Loucy (cell line): ENCODE data around the gene ZNF32.

Experiments used
- H2AFZ ChIP-seq: fragments of 200-600 bp; sonication (generic); 2 replicates; pipeline ENCODE4 v1.6.0; 2016; ENCODE audit warnings: antibody characterized with exemption, mild to moderate bottlenecking, low read length, moderate library complexity
- H3F3A ChIP-seq: fragments of 200-600 bp; 2 replicates; pipeline ENCODE4 v1.6.0; 2016; ENCODE audit warnings: antibody characterized with exemption, low read depth, mild to moderate bottlenecking
- H3K27me3 ChIP-seq: fragments of 200-600 bp; sonication (generic); 2 replicates; pipeline ENCODE4 v1.6.1; 2014; ENCODE audit warnings: low read length, mild to moderate bottlenecking; ENCODE audit not compliant: insufficient read depth, poor library complexity, severe bottlenecking
- H3K36me3 ChIP-seq: fragments of 200-600 bp; sonication (generic); 2 replicates; pipeline ENCODE4 v1.6.1; 2016; ENCODE audit warnings: low read length; ENCODE audit not compliant: insufficient read depth
- H3K4me1 ChIP-seq: fragments of 200-600 bp; sonication (generic); 2 replicates; pipeline ENCODE4 v1.5.1; 2014; ENCODE audit warnings: low read length, mild to moderate bottlenecking; ENCODE audit not compliant: insufficient read depth, poor library complexity, severe bottlenecking
- H3K4me2 ChIP-seq: fragments of 200-600 bp; sonication (generic); 2 replicates; pipeline ENCODE4 v1.6.0; 2014; ENCODE audit warnings: antibody characterized with exemption, low read length, low read depth, mild to moderate bottlenecking; ENCODE audit not compliant: poor library complexity, severe bottlenecking
- H3K4me3 ChIP-seq: fragments of 200-600 bp; sonication (generic); 2 replicates; pipeline ENCODE4 v1.5.1; 2014; ENCODE audit warnings: low read length, mild to moderate bottlenecking, mixed read lengths; ENCODE audit not compliant: poor library complexity, severe bottlenecking
- H3K79me2 ChIP-seq: fragments of 200-600 bp; sonication (generic); 2 replicates; pipeline ENCODE4 v1.6.1; 2014; ENCODE audit warnings: low read length; ENCODE audit not compliant: insufficient read depth
- H3K9ac ChIP-seq: fragments of 200-600 bp; sonication (generic); 2 replicates; pipeline ENCODE4 v1.6.0; 2014; ENCODE audit warnings: mild to moderate bottlenecking, low read depth, low read length, moderate library complexity; ENCODE audit not compliant: poor library complexity, severe bottlenecking
- H3K9me2 ChIP-seq: fragments of 200-600 bp; sonication (generic); replicated peaks from 2 replicates; pipeline ENCODE4 v1.6.1; 2016; ENCODE audit warnings: low read depth, low read length, mixed read lengths
- H3K9me3 ChIP-seq: fragments of 200-600 bp; sonication (generic); 2 replicates; pipeline ENCODE4 v1.6.1; 2014; ENCODE audit warnings: mild to moderate bottlenecking, antibody characterized with exemption, low read length, low read depth; ENCODE audit not compliant: insufficient read depth
- H4K20me1 ChIP-seq: fragments of 200-600 bp; sonication (generic); 2 replicates; pipeline ENCODE4 v1.6.0; 2014; ENCODE audit warnings: antibody characterized with exemption, low read length, mild to moderate bottlenecking; ENCODE audit not compliant: insufficient read depth, poor library complexity, severe bottlenecking
- CTCF ChIP-seq: fragments of 200-600 bp; sonication (generic); conservative IDR thresholded peaks from 2 replicates; pipeline ENCODE4 v1.5.1; 2014; ENCODE audit warnings: mild to moderate bottlenecking, antibody characterized with exemption, low read length
- EZH2phosphoT487 ChIP-seq: fragments of 200-600 bp; IDR thresholded peaks from 2 replicates; pipeline ENCODE4 v1.6.1; 2018; ENCODE audit warnings: antibody characterized with exemption, mild to moderate bottlenecking, moderate library complexity, borderline replicate concordance

The ZNF32 gene

GRCh38 chr10:43688348-43688892 lies 39.7 kb upstream of the ZNF32 start:
- Histone ChIP-seq H3K9me2 (no peaks in the 10 kb centered on the region), H3K9ac (no peak overlapping the region), H3F3A (no peaks in the 10 kb centered on the region), H4K20me1 (no peaks in the 10 kb centered on the region), H3K36me3 (no peaks in the 10 kb centered on the region), H3K79me2 (no peaks in the 10 kb centered on the region), H3K4me1 (no peaks in the 10 kb centered on the region), H3K4me3 (no peak overlapping the region), H2AFZ (no peak overlapping the region), H3K9me3 (no peaks in the 10 kb centered on the region), H3K27me3 (no peaks in the 10 kb centered on the region), H3K4me2 (no peak overlapping the region)
- TF ChIP-seq EZH2phosphoT487 (no peak), CTCF (no peak)

- H3K4me2 ChIP-seq: no peak overlapping the region
- H3K36me3 ChIP-seq: no peaks in the 10 kb centered on the region
- no peak overlapping the region for H3K9ac ChIP-seq
- H3F3A ChIP-seq: no peaks in the 10 kb centered on the region
- no peaks in the 10 kb centered on the region for H3K9me2 ChIP-seq
- no peaks in the 10 kb centered on the region for H3K4me1 ChIP-seq
- H4K20me1 ChIP-seq: no peaks in the 10 kb centered on the region
- H2AFZ ChIP-seq: no peak overlapping the region
- no peaks in the 10 kb centered on the region for H3K79me2 ChIP-seq
- no peaks in the 10 kb centered on the region for H3K27me3 ChIP-seq
- no peak overlapping the region for H3K4me3 ChIP-seq
- TF ChIP-seq EZH2phosphoT487 (no peak), CTCF (no peak)
- no peaks in the 10 kb centered on the region for H3K9me3 ChIP-seq
Measured at GRCh38 chr10:43687373-43687772, 38.7 kb upstream of the ZNF32 start.

GRCh38 chr10:43686414-43686813 lies 37.7 kb upstream of the ZNF32 start:
- Histone ChIP-seq H3K4me2 (no peak overlapping the region), H3K36me3 (no peaks in the 10 kb centered on the region), H2AFZ (no peak overlapping the region), H3K9me3 (no peaks in the 10 kb centered on the region), H3F3A (no peaks in the 10 kb centered on the region), H3K27me3 (no peaks in the 10 kb centered on the region), H4K20me1 (no peaks in the 10 kb centered on the region), H3K79me2 (no peaks in the 10 kb centered on the region), H3K4me3 (no peak overlapping the region), H3K9me2 (no peaks in the 10 kb centered on the region), H3K4me1 (no peaks in the 10 kb centered on the region), H3K9ac (no peak overlapping the region)
- TF ChIP-seq EZH2phosphoT487 (no peak), CTCF (peak; percentile 33; the same call in 1 of the 2 replicates)
